ENCODE data around the gene MPDU1.
"Not testable (repeated sequence)": the region's sequence is repeated elsewhere in the genome, so short reads cannot be mapped to it uniquely, and the experiment has no call there.

Gene MPDU1

GRCh38 chr17:7580604-7581575 is 2.8 kb upstream of the MPDU1 start:
- no peak for DNase-seq (ENCODE audit: low spot score)

GRCh38 chr17:7582396-7583252 is 1.0 kb upstream of the MPDU1 start:
- no peak for DNase-seq (ENCODE audit: low spot score)

- no peak for DNase-seq (ENCODE audit: low spot score)
Observed at GRCh38 chr17:7586673-7587419, 3.2 kb downstream of the MPDU1 start.

- DNase-seq (ENCODE audit: low spot score), result no peak
Observed at GRCh38 chr17:7587420-7588151, 3.9 kb downstream of the MPDU1 start.

GRCh38 chr17:7588553-7589203 is 5.0 kb downstream of the MPDU1 start:
- no peak for DNase-seq (ENCODE audit: low spot score)

- peak; percentile 92 for DNase-seq (ENCODE audit: low spot score)
Observed at GRCh38 chr17:7589204-7589868, 5.7 kb downstream of the MPDU1 start.

- DNase-seq (ENCODE audit: low spot score), result no peak
Observed at GRCh38 chr17:7589891-7590691, 6.4 kb downstream of the MPDU1 start, which contains the start of gene SOX15. Gene SOX15, minus strand, starts transcription at chr17:7590094. Its CDS starts 418 bp downstream, at chr17:7589676.

- DNase-seq (ENCODE audit: low spot score), result no peak
Observed at GRCh38 chr17:7590743-7591142, 7.1 kb downstream of the MPDU1 start.

GRCh38 chr17:7591596-7591995 is 7.9 kb downstream of the MPDU1 start:
- DNase-seq (ENCODE audit: low spot score), result no peak

- no peak for DNase-seq (ENCODE audit: low spot score)
Observed at GRCh38 chr17:7592422-7593021, 8.9 kb downstream of the MPDU1 start.

GRCh38 chr17:7593296-7593695 is 9.6 kb downstream of the MPDU1 start:
- no peak for DNase-seq (ENCODE audit: low spot score)

- DNase-seq (ENCODE audit: low spot score), result not testable (repeated sequence)
Observed at GRCh38 chr17:7597561-7597960, 13.9 kb downstream of the MPDU1 start.

GRCh38 chr17:7606280-7606679 is 22.6 kb downstream of the MPDU1 start:
- no peak for DNase-seq (ENCODE audit: low spot score)

- DNase-seq (ENCODE audit: low spot score), result no peak
Observed at GRCh38 chr17:7610641-7611040, 27.0 kb downstream of the MPDU1 start.

- no peak for DNase-seq (ENCODE audit: low spot score)
Observed at GRCh38 chr17:7611635-7612293, 28.1 kb downstream of the MPDU1 start.

GRCh38 chr17:7612294-7612640 is 28.6 kb downstream of the MPDU1 start:
- DNase-seq (ENCODE audit: low spot score), result no peak

GRCh38 chr17:7613769-7614424 is 30.2 kb downstream of the MPDU1 start:
- no peak for DNase-seq (ENCODE audit: low spot score)
